Colonic mucosa (tissue), 4 donors: ENCODE data around the gene SCFD2. TPM values are rescaled to one million over a fixed set of nuclear protein-coding genes. Genes with fewer than 3 reads are reported as not detected.

Experiments used
- DNase-seq: peaks from one replicate; pipeline ENCODE4 v3.0.0-alpha.2; 2020
- H3K27ac ChIP-seq: fragments of 200-600 bp; one replicate; pipeline ENCODE4 v1.8.0; 2021
- H3K27me3 ChIP-seq: fragments of 200-600 bp; one replicate; pipeline ENCODE4 v1.8.0; 2021
- H3K36me3 ChIP-seq: fragments of 200-600 bp; one replicate; pipeline ENCODE4 v1.8.0; 2021
- H3K4me1 ChIP-seq: fragments of 200-600 bp; one replicate; pipeline ENCODE4 v1.8.0; 2021; ENCODE audit warnings: mild to moderate bottlenecking
- H3K4me3 ChIP-seq: fragments of 200-600 bp; one replicate; pipeline ENCODE4 v1.8.0; 2021
- H3K9ac ChIP-seq, 2 donors: one replicate each; pipeline ENCODE4 v1.7.0; 2013; ENCODE audit warnings: control low read depth in 2 of 2, low read depth in 2 of 2, low read length in 2 of 2
- H3K9me3 ChIP-seq: fragments of 200-600 bp; one replicate; pipeline ENCODE4 v1.8.0; 2021
- CTCF ChIP-seq: fragments of 200-600 bp; IDR thresholded peaks from one replicate; pipeline ENCODE4 v1.8.0; 2022; ENCODE audit warnings: antibody characterized with exemption, mild to moderate bottlenecking
- intact Hi-C: fragments of 100-400 bp; cut with DNase I; formaldehyde crosslinking; loops from one replicate; pipeline ENCODE4 v1.14.1; 2022
- total RNA-seq, 2 donors: library from RNA; stranded (reverse); fragmentation: NEBNext Ultra II Directional in 1 of 2; extraction: Animal tissue kit (Norgen Biotek cat#: 25700) in 1 of 2; gene quantifications; one replicate each; pipeline ENCODE4 v1.2.1, GENCODE V29; 2021
- donor health status: healthy.
- donor health status: DM: no; HTN: no; CAD: no.
- donor health status: DM: no; HTN: no; CAD: no.

SCFD2 gene
- total RNA-seq, 2 donors from 2014 or later = 11.5 to 29.4 TPM

DNA sequence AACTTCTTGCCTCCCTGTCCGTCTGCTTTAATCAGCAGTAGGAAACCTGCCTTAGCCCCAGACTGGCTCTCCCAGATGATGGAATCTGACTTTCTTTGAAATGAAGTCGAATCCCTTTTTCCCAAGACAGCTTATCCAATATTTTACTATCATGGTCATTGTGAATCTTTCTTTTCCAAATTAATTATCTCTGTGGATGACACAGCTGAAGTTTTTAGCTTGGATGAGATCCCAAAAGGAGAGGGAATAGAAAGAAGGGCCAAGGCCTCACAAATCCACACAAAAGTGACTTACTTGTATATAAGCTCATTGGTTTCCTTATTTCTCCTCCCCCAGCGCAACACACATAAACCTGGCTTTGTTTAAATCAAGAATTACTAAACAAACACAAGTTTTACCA lies 403.1 kb downstream of the SCFD2 start:
- no peak overlapping the region for H3K9ac ChIP-seq
- H3K27me3 ChIP-seq = no peaks in the 10 kb centered on the region
- no peaks in the 10 kb centered on the region for H3K9me3 ChIP-seq
- intact Hi-C loops = no loop called here
- no peaks in the 10 kb centered on the region for H3K36me3 ChIP-seq
- no peaks in the 10 kb centered on the region for H3K4me1 ChIP-seq
- TF ChIP-seq CTCF = no peak
- no peak overlapping the region for H3K4me3 ChIP-seq
- H3K27ac ChIP-seq = no peak overlapping the region
- DNase-seq = no peak

DNA sequence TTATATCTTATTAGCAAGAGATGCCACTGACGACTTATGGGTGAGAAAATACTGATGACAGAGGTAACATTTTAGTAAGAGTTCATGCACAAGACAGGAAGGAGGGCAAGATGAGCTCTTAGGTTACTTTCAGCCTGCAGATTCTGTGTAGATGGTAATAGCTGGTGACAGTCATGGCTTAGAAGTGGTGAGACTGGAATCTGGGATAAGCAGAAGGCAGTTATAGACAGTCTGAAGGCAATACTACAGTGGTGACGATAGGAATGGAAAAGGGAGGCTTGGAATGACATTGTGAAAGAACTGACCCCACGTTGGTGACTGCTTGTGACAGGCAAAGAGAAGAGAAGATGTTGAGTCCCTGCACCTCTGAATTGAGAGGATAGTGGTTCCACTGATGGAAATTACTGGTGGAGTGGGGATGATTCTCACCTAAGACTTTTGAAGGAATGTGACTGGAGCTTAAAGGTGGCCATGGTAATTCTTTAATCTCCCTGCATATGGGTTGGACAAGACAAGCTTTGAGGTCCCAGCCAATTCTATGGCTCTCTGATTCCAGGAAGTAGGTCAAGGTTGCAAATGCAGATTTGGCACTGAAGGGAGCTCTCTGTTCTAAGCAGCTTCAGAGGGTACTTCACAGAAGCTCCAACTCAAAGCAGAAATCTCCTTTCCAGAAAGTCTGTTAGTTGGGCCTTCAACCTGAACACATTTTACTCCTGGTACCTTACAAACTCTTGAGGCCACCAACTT lies 404.0 kb downstream of the SCFD2 start:
- no peak for TF ChIP-seq CTCF
- Histone ChIP-seq H3K27ac (no peak overlapping the region), H3K4me3 (no peak overlapping the region), H3K9me3 (no peaks in the 10 kb centered on the region), H3K9ac (no peak overlapping the region), H3K36me3 (no peaks in the 10 kb centered on the region), H3K4me1 (peaks cover 5% of the 10 kb centered on the region), H3K27me3 (no peaks in the 10 kb centered on the region)
- intact Hi-C loops = no loop called here
- no peak for DNase-seq

- TF ChIP-seq CTCF = no peak
- Histone ChIP-seq H3K4me3 (no peak overlapping the region), H3K36me3 (no peaks in the 10 kb centered on the region), H3K4me1 (peaks cover 6% of the 10 kb centered on the region), H3K9me3 (no peaks in the 10 kb centered on the region), H3K27me3 (no peaks in the 10 kb centered on the region), H3K9ac (no peak overlapping the region), H3K27ac (no peak overlapping the region)
- no peak for DNase-seq
- intact Hi-C loops = no loop called here
These were observed 406.3 kb downstream of the SCFD2 start for GRCh38 chr4:52959541-52959940.

- H3K9ac ChIP-seq = no peak overlapping the region
- peaks cover 6% of the 10 kb centered on the region for H3K4me1 ChIP-seq
- H3K27me3 ChIP-seq = no peaks in the 10 kb centered on the region
- no peak for TF ChIP-seq CTCF
- no peak overlapping the region for H3K27ac ChIP-seq
- H3K4me3 ChIP-seq = no peak overlapping the region
- no peak for DNase-seq
- H3K36me3 ChIP-seq = no peaks in the 10 kb centered on the region
- intact Hi-C loops = no loop called here
- H3K9me3 ChIP-seq = no peaks in the 10 kb centered on the region
These were observed 407.8 kb downstream of the SCFD2 start for GRCh38 chr4:52957835-52958631.

GRCh38 chr4:52957220-52957686 lies 408.6 kb downstream of the SCFD2 start:
- Histone ChIP-seq H3K4me1 (peaks cover 6% of the 10 kb centered on the region), H3K4me3 (no peak overlapping the region), H3K36me3 (no peaks in the 10 kb centered on the region), H3K9me3 (no peaks in the 10 kb centered on the region), H3K27ac (no peak overlapping the region), H3K9ac (no peak overlapping the region), H3K27me3 (no peaks in the 10 kb centered on the region)
- intact Hi-C loops = no loop called here
- no peak for TF ChIP-seq CTCF
- DNase-seq = peak; percentile 24
